Activated CD4-positive, alpha-beta T cell treated with anti-CD3 and anti-CD28 coated beads, Interleukin-2, Interleukin-4, amounts not matched to agents 100 ng/mL and 50 ng/mL, durations not matched to agents 16 hours and 8 hours (primary cell): Measurements from ENCODE around the gene OR12D3.
"Not testable (repeated sequence)": the region's sequence is repeated elsewhere in the genome, so short reads cannot be mapped to it uniquely, and the experiment has no call there.

Experiments
- DNase-seq: peaks from one replicate; pipeline ENCODE4 v3.0.0-alpha.2; 2020; ENCODE audit warnings: low spot score

OR12D3 gene, protein sequence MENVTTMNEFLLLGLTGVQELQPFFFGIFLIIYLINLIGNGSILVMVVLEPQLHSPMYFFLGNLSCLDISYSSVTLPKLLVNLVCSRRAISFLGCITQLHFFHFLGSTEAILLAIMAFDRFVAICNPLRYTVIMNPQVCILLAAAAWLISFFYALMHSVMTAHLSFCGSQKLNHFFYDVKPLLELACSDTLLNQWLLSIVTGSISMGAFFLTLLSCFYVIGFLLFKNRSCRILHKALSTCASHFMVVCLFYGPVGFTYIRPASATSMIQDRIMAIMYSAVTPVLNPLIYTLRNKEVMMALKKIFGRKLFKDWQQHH

DNA sequence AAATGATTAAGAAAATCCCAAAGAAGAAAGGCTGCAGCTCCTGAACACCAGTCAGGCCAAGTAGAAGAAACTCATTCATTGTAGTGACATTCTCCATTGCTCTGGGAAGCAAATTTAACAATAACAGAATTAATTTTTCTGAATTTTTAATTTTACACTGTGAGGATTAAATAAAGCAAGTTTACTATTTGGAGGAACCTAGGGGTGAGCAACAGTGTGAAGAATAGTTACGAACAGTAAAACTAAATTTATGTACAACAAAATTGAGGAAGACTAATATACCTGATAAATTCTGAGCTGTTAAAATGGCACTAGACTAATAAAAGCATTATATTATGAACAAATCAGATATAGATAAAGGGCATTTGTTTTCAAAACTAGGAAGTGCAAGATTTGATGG, at the start of gene OR12D3:
Gene OR12D3, minus strand, starts transcription at position 101 of the 400 bp plus-strand sequence. Its CDS starts 4 bp downstream, at position 97.
- no peak for DNase-seq

DNA sequence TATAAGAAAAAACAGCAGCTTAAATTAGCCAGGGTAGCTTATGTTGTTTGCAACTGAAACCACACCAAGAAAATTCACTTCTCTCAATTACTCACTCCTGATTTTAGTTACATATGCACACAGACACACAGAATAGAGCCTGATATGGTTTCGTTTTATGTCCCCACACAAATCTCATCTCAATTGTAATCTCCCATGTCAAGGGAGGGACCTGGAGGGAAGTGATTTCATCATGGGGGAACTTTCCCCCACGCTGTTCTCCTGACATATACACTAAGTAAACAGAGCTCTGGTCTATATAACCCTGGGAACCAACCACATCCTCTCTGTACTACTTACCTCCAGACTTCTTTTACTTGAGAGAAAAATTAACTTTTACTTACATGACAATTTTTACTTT, 49.5 kb upstream of the OR12D3 start:
- peak; percentile 19 for DNase-seq

DNA sequence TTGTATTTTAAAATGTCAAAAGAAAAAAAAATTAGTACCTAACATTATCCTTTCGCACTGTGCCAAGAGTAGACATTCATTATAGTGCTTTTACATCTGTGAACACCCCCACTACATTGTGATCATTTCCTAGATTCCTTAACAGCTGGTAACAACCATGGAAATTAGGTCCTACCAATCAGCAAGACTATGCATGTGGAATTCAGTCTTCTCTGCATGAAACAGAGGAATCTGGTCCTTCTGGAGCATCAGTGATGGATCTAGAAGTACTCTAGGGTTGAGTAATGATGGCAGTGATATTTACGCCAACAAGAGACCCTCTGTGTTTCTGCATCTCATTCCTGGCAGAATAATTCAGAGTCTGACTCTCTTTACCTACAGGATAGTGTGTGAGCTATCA, 49.1 kb upstream of the OR12D3 start:
- DNase-seq, result no peak

DNA sequence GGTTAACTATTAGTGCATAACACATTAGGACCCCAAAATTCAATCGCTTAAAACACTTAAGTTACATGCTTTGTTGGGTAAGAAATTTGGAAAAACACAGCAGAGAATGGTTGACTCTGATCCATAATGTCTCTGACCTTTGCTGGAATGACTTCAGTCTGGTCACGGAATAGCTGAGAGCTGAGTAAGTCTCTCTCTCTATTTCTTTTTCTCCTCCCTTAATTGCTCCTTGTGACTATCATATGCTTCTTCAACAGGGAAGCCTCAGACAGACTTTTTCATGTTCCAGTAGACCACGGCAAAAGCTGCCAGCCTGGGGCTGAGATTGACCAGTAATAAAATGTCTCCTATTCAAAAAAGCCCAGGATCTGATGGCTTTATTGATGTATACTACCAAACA, 44.4 kb upstream of the OR12D3 start:
- DNase-seq, result no peak

DNA sequence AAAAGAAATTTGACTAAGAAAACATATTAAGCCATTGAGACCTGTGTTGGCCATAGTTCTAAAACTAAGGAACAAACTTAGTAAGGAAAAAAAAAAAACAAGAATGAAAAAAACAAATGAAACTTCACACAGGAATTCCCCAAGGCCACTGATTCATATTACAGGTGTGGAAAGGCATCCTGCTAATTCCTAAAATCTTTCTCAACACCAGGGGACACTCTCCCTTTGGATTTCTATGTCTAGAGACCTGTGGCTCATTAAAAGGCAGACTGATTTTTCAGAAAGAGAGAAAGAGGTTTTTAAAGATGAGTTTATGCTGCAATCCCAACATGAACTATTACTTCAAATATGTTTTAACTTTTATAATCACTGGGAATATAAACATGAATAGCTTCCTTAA, 39.5 kb upstream of the OR12D3 start, which contains the start of gene OR12D1:
Gene OR12D1, plus strand, starts transcription at position 341 of the 400 bp plus-strand sequence.
- DNase-seq, result no peak

DNA sequence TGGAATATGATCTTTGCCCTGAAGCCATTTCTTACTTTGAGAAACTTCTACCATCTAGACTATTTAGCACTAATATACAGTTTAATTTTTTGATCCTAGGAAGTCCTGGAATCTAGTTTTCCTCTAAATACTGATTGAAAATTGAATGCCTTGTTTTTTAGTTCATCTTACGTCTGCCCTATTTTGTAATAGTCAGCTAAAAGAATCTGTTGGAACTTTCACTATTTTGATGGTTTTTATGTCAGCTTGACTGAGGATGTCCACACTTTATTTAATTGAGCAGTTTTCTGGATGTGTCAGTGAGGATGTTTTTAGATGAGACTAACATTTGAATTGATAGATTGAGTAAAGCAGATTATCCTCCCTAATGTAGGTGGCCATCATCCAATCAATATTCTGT, 28.7 kb upstream of the OR12D3 start:
- no peak for DNase-seq

DNA sequence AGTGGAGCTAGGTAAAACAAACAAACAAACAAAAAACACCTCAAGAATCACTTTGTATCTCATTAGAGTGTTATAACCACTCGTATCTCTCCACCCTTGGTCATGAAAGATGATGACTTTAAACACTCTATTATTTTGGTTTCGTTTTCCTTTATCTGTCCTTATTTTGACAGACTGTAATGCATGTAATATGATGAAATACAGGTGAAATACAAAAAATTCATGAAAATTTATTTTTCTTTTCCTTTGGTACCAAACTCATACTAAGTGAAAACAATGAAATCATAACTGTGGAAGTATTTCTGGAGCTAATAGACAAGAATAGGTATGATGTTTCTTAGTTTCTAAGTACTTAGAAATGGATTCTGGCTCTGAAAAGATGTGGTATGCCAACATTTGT, 24.4 kb upstream of the OR12D3 start:
- no peak for DNase-seq

DNA sequence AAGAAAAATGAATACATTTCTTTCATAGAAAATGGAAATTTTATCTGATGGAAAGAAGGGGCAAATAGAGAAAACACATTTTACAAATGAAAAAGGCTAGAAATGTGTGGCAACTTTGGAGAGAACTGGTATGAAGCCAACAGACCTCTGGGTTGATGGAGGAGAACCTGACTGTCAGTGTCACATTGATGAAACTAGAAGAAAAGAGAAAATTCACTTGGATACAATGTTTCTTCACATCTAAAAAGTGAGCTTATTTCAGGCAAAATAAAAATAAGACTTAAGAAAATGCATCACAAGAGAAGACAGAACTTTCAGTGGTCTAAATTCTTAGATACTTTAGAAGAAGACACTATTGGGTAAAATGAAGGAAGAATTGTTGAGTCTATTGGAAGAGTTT, 20.2 kb upstream of the OR12D3 start, which contains the start of gene OR12D2:
Gene OR12D2, plus strand, starts transcription at position 301 of the 400 bp plus-strand sequence. CDS start 1,069 bp downstream, outside the sequence.
- no peak for DNase-seq

DNA sequence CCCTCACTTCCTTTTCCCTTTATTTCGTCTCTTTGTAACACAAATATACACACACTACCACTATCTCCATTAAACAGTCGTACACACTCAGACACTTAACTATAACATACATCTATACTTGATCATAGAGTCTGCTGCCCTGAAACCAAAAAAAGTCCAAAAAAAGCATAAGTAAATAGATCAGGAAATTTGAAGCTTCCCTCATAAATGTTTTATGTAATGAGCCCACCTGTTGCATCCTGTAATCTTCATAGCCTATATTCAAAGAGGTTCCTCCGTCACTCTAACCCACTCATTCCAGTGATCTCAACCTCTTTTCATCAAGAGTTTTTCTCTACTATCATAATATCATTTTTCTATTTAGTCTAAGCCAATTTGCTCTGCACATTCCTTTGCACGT, 13.4 kb upstream of the OR12D3 start:
- DNase-seq, result no peak

DNA sequence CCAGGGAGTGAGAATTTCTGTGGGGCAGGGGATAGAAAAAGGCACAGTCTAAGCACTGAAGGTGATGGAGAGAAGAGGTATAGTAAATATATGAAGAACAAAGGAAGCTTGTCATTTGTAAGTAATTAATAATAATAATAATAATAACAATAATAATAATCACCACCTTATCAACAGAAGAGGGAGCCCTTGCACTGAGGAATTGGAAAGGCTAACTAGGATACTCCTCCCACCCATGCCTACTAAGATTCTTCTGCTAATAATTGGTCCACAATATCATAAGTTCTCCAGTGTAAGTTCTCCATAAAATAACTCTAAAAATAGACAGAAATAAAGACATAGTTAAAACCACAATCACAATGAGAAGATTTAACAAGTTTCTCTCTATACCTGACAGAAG, 912 bp upstream of the OR12D3 start:
- DNase-seq, result no peak

DNA sequence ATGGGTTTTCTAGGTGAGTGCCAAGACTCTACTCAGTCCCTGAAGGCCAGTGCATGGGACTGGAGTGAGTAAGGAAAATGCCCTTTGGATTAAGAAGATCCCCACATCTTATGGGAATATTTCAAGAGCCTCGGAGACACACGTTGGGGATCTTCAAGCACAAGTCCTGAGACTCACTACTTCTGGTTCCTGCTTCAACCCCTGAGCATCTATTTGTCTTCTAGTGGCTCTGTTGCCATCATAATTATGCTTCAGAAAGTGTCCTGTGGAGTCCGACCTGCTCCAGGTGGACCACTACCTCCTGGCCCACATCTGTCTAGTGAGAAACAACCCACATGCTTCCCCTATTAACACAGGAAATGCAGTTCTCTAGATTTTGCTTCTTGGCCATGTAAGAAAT, 6.3 kb downstream of the OR12D3 start, which contains the start of gene OR5V1:
Gene OR5V1, minus strand, starts transcription at position 101 of the 400 bp plus-strand sequence. CDS start 12,670 bp downstream, outside the sequence.
- no peak for DNase-seq

DNA sequence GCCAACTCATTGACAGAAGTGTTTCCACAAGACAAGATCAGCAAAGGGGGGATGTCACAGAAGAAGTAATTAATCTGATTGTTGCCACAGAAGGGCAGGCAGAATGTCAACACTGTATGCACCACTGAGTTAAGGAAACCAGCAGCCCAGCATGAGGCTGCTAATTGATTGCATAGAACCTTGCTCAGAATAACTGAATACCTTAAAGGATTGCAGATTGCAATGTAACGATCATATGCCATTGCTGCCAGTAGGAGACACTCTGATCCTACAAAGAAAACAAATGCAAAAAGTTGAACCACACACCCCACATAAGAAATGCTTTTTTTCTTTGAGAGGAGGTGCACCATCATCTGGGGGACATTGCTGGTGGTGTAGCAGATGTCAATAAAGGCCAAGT, 19.5 kb downstream of the OR12D3 start:
- no peak for DNase-seq

DNA sequence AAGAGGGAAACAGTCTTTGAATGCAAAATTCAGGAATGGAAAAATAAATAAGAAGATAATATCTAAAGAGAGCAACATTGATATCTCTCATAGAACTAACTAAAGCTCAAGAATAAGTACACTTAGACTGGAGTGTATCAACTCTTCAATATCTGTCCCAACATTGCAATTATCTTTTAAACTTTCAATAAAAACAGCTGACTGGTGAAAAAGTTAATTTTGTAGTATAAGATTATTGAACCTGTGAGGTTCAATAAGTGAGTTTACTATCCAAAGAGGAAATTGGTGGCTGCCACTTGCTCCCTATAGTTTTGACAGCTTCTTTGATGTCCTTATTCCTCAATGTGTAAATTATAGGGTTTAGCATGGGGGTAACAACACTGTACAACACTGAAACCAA, 20.1 kb downstream of the OR12D3 start:
- DNase-seq, result no peak

DNA sequence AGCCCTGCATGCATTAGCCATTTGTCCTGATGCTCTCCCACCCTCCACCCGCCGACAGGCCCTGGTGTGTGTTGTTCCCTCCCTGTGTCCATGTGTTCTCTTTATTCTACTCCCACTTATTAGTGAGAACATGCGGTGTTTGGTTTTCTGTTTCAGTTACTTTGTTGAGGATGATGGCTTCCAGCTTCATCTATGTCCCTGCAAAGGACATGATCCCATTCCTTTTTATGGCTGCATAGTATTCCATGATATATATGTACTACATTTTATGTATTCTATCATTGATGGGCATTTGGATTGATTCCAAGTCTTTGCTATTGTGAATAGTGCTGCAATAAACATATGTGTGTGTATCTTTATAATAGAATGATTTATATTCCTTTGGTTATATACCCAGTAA, 25.7 kb downstream of the OR12D3 start:
- DNase-seq, result not testable (repeated sequence)

DNA sequence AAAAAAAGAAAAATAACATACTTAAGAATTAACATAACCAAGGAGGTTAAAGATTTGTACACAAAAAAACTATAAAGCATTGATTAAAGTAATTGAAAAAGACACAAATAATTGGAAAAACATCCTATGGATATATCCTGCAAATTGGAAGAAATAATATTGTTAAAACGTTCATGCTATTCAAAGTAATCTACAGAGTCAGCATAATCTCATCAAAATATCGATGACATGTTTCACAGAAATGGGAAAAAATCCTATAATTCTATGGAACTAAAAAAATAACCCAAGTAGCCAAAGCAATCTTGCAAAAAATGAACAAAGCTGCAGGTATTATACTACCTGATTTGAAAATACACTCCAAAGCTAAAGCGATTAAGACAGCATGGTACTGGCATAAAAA, 29.7 kb downstream of the OR12D3 start:
- no peak for DNase-seq

DNA sequence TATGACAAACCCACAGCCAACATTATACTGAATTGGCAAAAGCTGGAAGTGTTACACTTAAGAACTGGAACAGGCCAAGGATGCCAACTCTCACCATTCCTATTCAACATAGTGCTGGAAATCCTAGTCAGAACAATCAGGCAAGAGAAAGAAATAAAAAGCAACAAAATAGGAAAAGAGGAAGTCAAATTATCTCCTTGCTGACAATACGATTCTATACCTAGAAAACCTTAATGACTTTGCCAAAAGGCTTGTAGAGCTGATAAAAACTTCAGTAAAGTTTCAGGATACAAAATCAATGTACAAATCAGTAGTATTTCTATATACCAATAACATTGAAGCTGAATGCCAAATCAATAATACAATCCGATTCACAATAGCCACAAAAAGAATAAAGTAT, 38.8 kb downstream of the OR12D3 start:
- no peak for DNase-seq

DNA sequence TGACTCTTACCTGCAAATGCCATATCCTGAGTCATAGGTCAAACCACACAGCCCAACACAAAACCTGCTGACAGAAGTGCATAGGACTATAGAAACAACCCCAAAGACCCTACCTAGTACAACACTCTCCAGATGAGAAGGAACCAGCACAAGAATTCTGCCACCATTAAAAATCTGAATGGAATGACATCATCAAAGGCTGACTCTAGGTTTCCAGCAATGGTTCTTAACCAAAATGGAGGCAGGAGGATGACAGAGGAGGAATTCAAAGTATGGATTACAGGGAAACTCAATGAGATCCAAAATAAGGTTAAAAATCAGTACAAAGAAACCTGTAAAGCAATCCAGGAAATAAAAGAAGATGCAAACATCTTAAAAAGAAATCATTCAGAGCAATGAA, 42.4 kb downstream of the OR12D3 start:
- DNase-seq, result no peak

DNA sequence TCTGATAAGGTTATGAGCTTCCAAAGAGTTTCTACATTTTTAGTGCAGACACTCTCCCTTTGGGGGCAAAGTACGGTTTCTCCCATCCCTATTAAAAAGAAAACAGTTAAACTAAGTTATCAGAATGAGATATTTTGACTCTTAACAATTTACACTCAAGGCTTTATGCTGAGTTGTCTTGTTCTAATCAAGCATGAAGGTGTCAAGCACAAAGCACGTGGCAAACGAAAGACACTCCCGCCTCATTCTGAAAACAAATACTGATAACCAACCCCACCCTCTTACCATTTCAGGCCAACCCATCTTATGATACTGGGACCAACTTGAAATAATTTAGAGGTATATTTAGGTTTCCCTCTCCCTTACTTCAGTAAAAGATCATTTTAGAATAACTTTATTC, 49.3 kb downstream of the OR12D3 start:
- DNase-seq, result no peak
